Measurements from ENCODE around the gene ADAM33.

Gene ADAM33

GRCh38 chr20:3691897-3692296 is 10.1 kb upstream of the ADAM33 start:
- Histone ChIP-seq H3K9me3 (no peaks in the 10 kb centered on the region), H3K4me1 (ENCODE audit: control insufficient read depth in 1 of 2, insufficient read depth in 1 of 2, low read depth in 1 of 2, low read length in 1 of 2) (no peaks in the 10 kb centered on the region), H3K36me3 (no peaks in the 10 kb centered on the region), H3K27me3 (peaks cover 12% of the 10 kb centered on the region), H3K27ac (no peak overlapping the region), H3K4me3 (ENCODE audit: low read depth in 1 of 2, low read length in 1 of 2) (no peak overlapping the region)
- no peak for TF ChIP-seq CTCF (IDR thresholded peaks at IDR 0.05)

GRCh38 chr20:3691306-3691705 is 9.5 kb upstream of the ADAM33 start:
- Histone ChIP-seq H3K27ac (no peak overlapping the region), H3K36me3 (no peaks in the 10 kb centered on the region), H3K4me1 (ENCODE audit: control insufficient read depth in 1 of 2, insufficient read depth in 1 of 2, low read depth in 1 of 2, low read length in 1 of 2) (no peaks in the 10 kb centered on the region), H3K9me3 (no peaks in the 10 kb centered on the region), H3K4me3 (ENCODE audit: low read depth in 1 of 2, low read length in 1 of 2) (no peak overlapping the region), H3K27me3 (peaks cover 18% of the 10 kb centered on the region)
- TF ChIP-seq CTCF (IDR thresholded peaks at IDR 0.05), result no peak

GRCh38 chr20:3690413-3690812 is 8.6 kb upstream of the ADAM33 start:
- Histone ChIP-seq H3K9me3 (no peaks in the 10 kb centered on the region), H3K27me3 (peaks cover 26% of the 10 kb centered on the region), H3K27ac (no peak overlapping the region), H3K4me3 (ENCODE audit: low read depth in 1 of 2, low read length in 1 of 2) (no peak overlapping the region), H3K4me1 (ENCODE audit: control insufficient read depth in 1 of 2, insufficient read depth in 1 of 2, low read depth in 1 of 2, low read length in 1 of 2) (no peaks in the 10 kb centered on the region), H3K36me3 (no peaks in the 10 kb centered on the region)
- no peak for TF ChIP-seq CTCF (IDR thresholded peaks at IDR 0.05)

- TF ChIP-seq CTCF (IDR thresholded peaks at IDR 0.05), result no peak
- Histone ChIP-seq H3K4me3 (ENCODE audit: low read depth in 1 of 2, low read length in 1 of 2) (no peak overlapping the region), H3K27me3 (peaks cover 31% of the 10 kb centered on the region), H3K27ac (no peak overlapping the region), H3K36me3 (no peaks in the 10 kb centered on the region), H3K4me1 (ENCODE audit: control insufficient read depth in 1 of 2, insufficient read depth in 1 of 2, low read depth in 1 of 2, low read length in 1 of 2) (no peaks in the 10 kb centered on the region), H3K9me3 (no peaks in the 10 kb centered on the region)
These were observed 8.2 kb upstream of the ADAM33 start for GRCh38 chr20:3689978-3690377.

GRCh38 chr20:3687655-3688054 is 5.8 kb upstream of the ADAM33 start:
- no peaks in the 10 kb centered on the region for H3K4me1 ChIP-seq (ENCODE audit: control insufficient read depth in 1 of 2, insufficient read depth in 1 of 2, low read depth in 1 of 2, low read length in 1 of 2)
- no peak overlapping the region for H3K4me3 ChIP-seq (ENCODE audit: low read depth in 1 of 2, low read length in 1 of 2)
- H3K36me3 ChIP-seq, result no peaks in the 10 kb centered on the region
- peaks cover 54% of the 10 kb centered on the region for H3K27me3 ChIP-seq
- TF ChIP-seq CTCF (IDR thresholded peaks at IDR 0.05), result no peak
- H3K9me3 ChIP-seq, result no peaks in the 10 kb centered on the region
- H3K27ac ChIP-seq, result no peak overlapping the region

- Histone ChIP-seq H3K27ac (no peak overlapping the region), H3K4me3 (ENCODE audit: low read depth in 1 of 2, low read length in 1 of 2) (no peak overlapping the region), H3K4me1 (ENCODE audit: control insufficient read depth in 1 of 2, insufficient read depth in 1 of 2, low read depth in 1 of 2, low read length in 1 of 2) (peaks cover 0 to 3% of the 10 kb centered on the region in 2 experiments), H3K27me3 (peaks cover 62% of the 10 kb centered on the region), H3K36me3 (no peaks in the 10 kb centered on the region), H3K9me3 (no peaks in the 10 kb centered on the region)
- TF ChIP-seq CTCF (IDR thresholded peaks at IDR 0.05), result no peak
These were observed 5.1 kb upstream of the ADAM33 start for GRCh38 chr20:3686867-3687321.
